Measurements from ENCODE around the gene SIX1. TPM values are rescaled to one million over a fixed set of nuclear protein-coding genes. Genes with fewer than 3 reads are reported as not detected.
A peak's percentile ranks its signal among the peaks of the same experiment; 100 is the strongest.

The SIX1 gene
- total RNA-seq, result not detected
- total RNA-seq (2013), result not detected

- Mint-ChIP-seq H3K4me3 (peak within 1 kb of the TSS; percentile 57), H3K4me1 (peaks cover 29 to 42% of the 10 kb centered on the region in 2 donors), H3K9me3 (no peaks in the 10 kb centered on the region), H3K27me3 (ENCODE audit: low read depth in 2 of 2) (peaks cover 68 to 86% of the 10 kb centered on the region in 2 donors), H3K36me3 (no peaks in the 10 kb centered on the region), H3K27ac (no peak within 1 kb of the TSS)
- Histone ChIP-seq H3K27ac (ENCODE audit: low read length) (no peak within 1 kb of the TSS), H3K36me3 (ENCODE audit: control insufficient read depth, insufficient read depth, low read length) (no peaks in the 10 kb centered on the region), H3K9me3 (ENCODE audit: control insufficient read depth, insufficient read depth, low read length) (peaks cover 4% of the 10 kb centered on the region), H3K4me1 (ENCODE audit: control insufficient read depth, insufficient read depth, low read length) (peaks cover 35% of the 10 kb centered on the region), H3K4me3 (ENCODE audit: low read length) (no peak within 1 kb of the TSS), H3K27me3 (ENCODE audit: control insufficient read depth, insufficient read depth, low read length) (peaks cover 69% of the 10 kb centered on the region)
- DNase-seq (no peak), ATAC-seq (peak in 2 of 3 donors; percentile 39 to 53)
- no peak for TF ChIP-seq CTCF (IDR thresholded peaks at IDR 0.05)
- intact Hi-C loops (cut with micrococcal nuclease), result no loop called here
- WGBS (ENCODE audit: insufficient coverage), result 2% methylated on average over 79 of the region's 79 CpGs
These were observed at the start of gene SIX1 for GRCh38 chr14:60648934-60649874. TSS of gene SIX1 (minus strand) at chr14:60649477. CDS start at chr14:60649189, 288 bp downstream.

- Mint-ChIP-seq H3K4me1 (no peaks in the 10 kb centered on the region), H3K36me3 (peaks cover 3% of the 10 kb centered on the region), H3K27ac (no peak overlapping the region), H3K27me3 (ENCODE audit: low read depth in 2 of 2) (peaks cover 11 to 30% of the 10 kb centered on the region in 2 donors), H3K9me3 (peaks cover 0 to under 1% of the 10 kb centered on the region in 2 donors), H3K4me3 (no peak overlapping the region)
- no peaks in the 10 kb centered on the region for H3K36me3 ChIP-seq (ENCODE audit: control insufficient read depth, insufficient read depth, low read length)
- no peak overlapping the region for H3K4me3 ChIP-seq (ENCODE audit: low read length)
- H3K4me1 ChIP-seq (ENCODE audit: control insufficient read depth, insufficient read depth, low read length), result no peaks in the 10 kb centered on the region
- TF ChIP-seq CTCF (IDR thresholded peaks at IDR 0.05), result no peak
- ATAC-seq (no peak), DNase-seq (no peak)
- H3K9me3 ChIP-seq (ENCODE audit: control insufficient read depth, insufficient read depth, low read length), result no peaks in the 10 kb centered on the region
- peaks cover 2% of the 10 kb centered on the region for H3K27me3 ChIP-seq (ENCODE audit: control insufficient read depth, insufficient read depth, low read length)
- intact Hi-C loops (cut with micrococcal nuclease), result no loop called here
- 62% methylated on average over 3 of the region's 4 CpGs for WGBS (ENCODE audit: insufficient coverage)
- H3K27ac ChIP-seq (ENCODE audit: low read length), result no peak overlapping the region
These were observed 46.0 kb upstream of the SIX1 start for GRCh38 chr14:60695327-60695726.

GRCh38 chr14:60691383-60692113 lies 42.3 kb upstream of the SIX1 start:
- no peak for TF ChIP-seq CTCF (IDR thresholded peaks at IDR 0.05)
- Mint-ChIP-seq H3K36me3 (no peaks in the 10 kb centered on the region), H3K4me3 (no peak overlapping the region), H3K27ac (no peak overlapping the region), H3K4me1 (no peaks in the 10 kb centered on the region), H3K27me3 (ENCODE audit: low read depth in 2 of 2) (peaks cover 8 to 21% of the 10 kb centered on the region in 2 donors), H3K9me3 (no peaks in the 10 kb centered on the region)
- H3K4me1 ChIP-seq (ENCODE audit: control insufficient read depth, insufficient read depth, low read length), result no peaks in the 10 kb centered on the region
- H3K9me3 ChIP-seq (ENCODE audit: control insufficient read depth, insufficient read depth, low read length), result no peaks in the 10 kb centered on the region
- DNase-seq (no peak), ATAC-seq (no peak)
- H3K27ac ChIP-seq (ENCODE audit: low read length), result no peak overlapping the region
- WGBS (ENCODE audit: insufficient coverage), result 88% methylated on average over 1 of the region's 3 CpGs
- intact Hi-C loops (cut with micrococcal nuclease), result no loop called here
- H3K27me3 ChIP-seq (ENCODE audit: control insufficient read depth, insufficient read depth, low read length), result peaks cover 2% of the 10 kb centered on the region
- no peaks in the 10 kb centered on the region for H3K36me3 ChIP-seq (ENCODE audit: control insufficient read depth, insufficient read depth, low read length)
- no peak overlapping the region for H3K4me3 ChIP-seq (ENCODE audit: low read length)
